Measurements from ENCODE around the gene ADAM19. TPM values are rescaled to one million over a fixed set of nuclear protein-coding genes. Genes with fewer than 3 reads are reported as not detected.

The ADAM19 gene
- total RNA-seq, 1 experiment from 2014 or later, result 0.47 TPM

DNA sequence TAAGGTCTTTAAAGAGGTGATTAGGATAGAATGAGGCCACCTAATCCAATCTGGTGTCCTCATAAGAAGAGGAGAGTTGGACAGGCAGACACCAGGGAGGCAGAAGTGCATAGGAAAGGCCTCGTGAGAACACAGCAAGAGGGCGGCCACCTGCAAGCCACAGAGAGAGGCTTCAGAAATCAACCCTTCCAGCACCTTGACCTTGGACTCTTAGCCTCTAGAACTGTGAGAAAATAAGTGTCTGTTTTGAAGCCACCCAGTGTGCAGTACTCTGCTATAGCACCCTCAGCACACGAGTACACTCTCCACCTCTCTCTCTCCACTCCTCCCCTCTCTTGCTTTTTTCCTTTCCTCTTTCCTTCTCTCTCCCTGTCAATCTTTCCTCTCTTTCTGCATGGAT lies 88.7 kb downstream of the ADAM19 start:
- peaks cover 5% of the 10 kb centered on the region for H3K4me1 Mint-ChIP-seq (ENCODE audit: insufficient read depth, unreplicated experiment)
- no peak overlapping the region for H3K27ac Mint-ChIP-seq (ENCODE audit: low read depth, unreplicated experiment)
- intact Hi-C loops (cut with micrococcal nuclease), result no loop called here
- TF ChIP-seq, protein P1, sequence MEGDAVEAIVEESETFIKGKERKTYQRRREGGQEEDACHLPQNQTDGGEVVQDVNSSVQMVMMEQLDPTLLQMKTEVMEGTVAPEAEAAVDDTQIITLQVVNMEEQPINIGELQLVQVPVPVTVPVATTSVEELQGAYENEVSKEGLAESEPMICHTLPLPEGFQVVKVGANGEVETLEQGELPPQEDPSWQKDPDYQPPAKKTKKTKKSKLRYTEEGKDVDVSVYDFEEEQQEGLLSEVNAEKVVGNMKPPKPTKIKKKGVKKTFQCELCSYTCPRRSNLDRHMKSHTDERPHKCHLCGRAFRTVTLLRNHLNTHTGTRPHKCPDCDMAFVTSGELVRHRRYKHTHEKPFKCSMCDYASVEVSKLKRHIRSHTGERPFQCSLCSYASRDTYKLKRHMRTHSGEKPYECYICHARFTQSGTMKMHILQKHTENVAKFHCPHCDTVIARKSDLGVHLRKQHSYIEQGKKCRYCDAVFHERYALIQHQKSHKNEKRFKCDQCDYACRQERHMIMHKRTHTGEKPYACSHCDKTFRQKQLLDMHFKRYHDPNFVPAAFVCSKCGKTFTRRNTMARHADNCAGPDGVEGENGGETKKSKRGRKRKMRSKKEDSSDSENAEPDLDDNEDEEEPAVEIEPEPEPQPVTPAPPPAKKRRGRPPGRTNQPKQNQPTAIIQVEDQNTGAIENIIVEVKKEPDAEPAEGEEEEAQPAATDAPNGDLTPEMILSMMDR (IDR thresholded peaks at IDR 0.05; ENCODE audit: unreplicated experiment), result no peak
- CTCF ChIA-PET, result interaction anchor here (0.5 to 3.1 kb wide), 3 partner anchors 11 to 62 kb away, joined by 3 to 25 read pairs (median 6); no protein-coding TSS in a partner anchor
- H3K9me3 Mint-ChIP-seq (ENCODE audit: unreplicated experiment), result no peaks in the 10 kb centered on the region
- H3K36me3 Mint-ChIP-seq (ENCODE audit: insufficient read depth, unreplicated experiment), result no peaks in the 10 kb centered on the region
- POLR2A ChIA-PET, result no interaction called here
- H3K27me3 Mint-ChIP-seq (ENCODE audit: insufficient read depth, unreplicated experiment), result no peaks in the 10 kb centered on the region
- no TSS peak for BruUV-seq (replicated peaks)
- no peak overlapping the region for H3K4me3 Mint-ChIP-seq (ENCODE audit: unreplicated experiment)
- DNase-seq (ENCODE audit: unreplicated experiment), result no peak

DNA sequence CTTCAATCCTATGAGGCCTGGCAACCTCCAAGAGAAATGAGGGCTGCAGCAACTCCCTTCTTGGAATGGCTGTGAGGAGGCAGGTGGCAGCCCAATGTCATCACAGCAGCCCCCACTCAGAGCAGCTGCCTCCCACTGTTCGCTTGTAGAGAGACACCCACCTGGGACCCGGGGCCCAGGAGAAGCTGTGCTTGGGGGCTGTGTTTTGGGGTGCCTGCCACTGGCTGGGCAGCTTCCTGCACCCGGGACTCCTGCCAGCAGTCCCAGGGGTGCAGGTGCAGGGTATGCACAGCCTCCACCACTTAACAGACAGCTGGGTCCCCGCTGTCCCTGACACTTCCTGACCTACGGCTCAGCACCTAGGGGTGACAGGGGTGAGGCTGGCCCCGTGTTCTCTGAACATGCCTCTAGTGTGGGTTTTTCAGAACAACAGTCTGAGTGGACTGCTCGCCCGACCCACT lies 89.3 kb downstream of the ADAM19 start:
- DNase-seq (ENCODE audit: unreplicated experiment), result no peak
- no peaks in the 10 kb centered on the region for H3K36me3 Mint-ChIP-seq (ENCODE audit: insufficient read depth, unreplicated experiment)
- H3K4me1 Mint-ChIP-seq (ENCODE audit: insufficient read depth, unreplicated experiment), result peaks cover 5% of the 10 kb centered on the region
- intact Hi-C loops (cut with micrococcal nuclease), result no loop called here
- ChIA-PET POLR2A (no interaction called here), CTCF (interaction anchor here (0.7 to 3.6 kb wide), 7 partner anchors 10 to 233 kb away, joined by 3 to 25 read pairs (median 6); no protein-coding TSS in a partner anchor)
- H3K9me3 Mint-ChIP-seq (ENCODE audit: unreplicated experiment), result no peaks in the 10 kb centered on the region
- BruUV-seq (replicated peaks), result no TSS peak
- no peak overlapping the region for H3K4me3 Mint-ChIP-seq (ENCODE audit: unreplicated experiment)
- no peak overlapping the region for H3K27ac Mint-ChIP-seq (ENCODE audit: low read depth, unreplicated experiment)
- no peaks in the 10 kb centered on the region for H3K27me3 Mint-ChIP-seq (ENCODE audit: insufficient read depth, unreplicated experiment)
- TF ChIP-seq, protein P1 (IDR thresholded peaks at IDR 0.05; ENCODE audit: unreplicated experiment), result no peak

- TF ChIP-seq, protein P1 (IDR thresholded peaks at IDR 0.05; ENCODE audit: unreplicated experiment), result no peak
- POLR2A ChIA-PET, result no interaction called here
- Mint-ChIP-seq H3K4me1 (ENCODE audit: insufficient read depth, unreplicated experiment) (peaks cover 5% of the 10 kb centered on the region), H3K36me3 (ENCODE audit: insufficient read depth, unreplicated experiment) (no peaks in the 10 kb centered on the region), H3K27ac (ENCODE audit: low read depth, unreplicated experiment) (no peak overlapping the region), H3K27me3 (ENCODE audit: insufficient read depth, unreplicated experiment) (no peaks in the 10 kb centered on the region), H3K9me3 (ENCODE audit: unreplicated experiment) (no peaks in the 10 kb centered on the region), H3K4me3 (ENCODE audit: unreplicated experiment) (no peak overlapping the region)
- no TSS peak for BruUV-seq (replicated peaks)
- CTCF ChIA-PET, result interaction anchor here (0.6 to 3.6 kb wide), 14 partner anchors 10 to 1557 kb away, joined by 3 to 25 read pairs (median 6); no protein-coding TSS in a partner anchor
- no peak for DNase-seq (ENCODE audit: unreplicated experiment)
- intact Hi-C loops (cut with micrococcal nuclease), result no loop called here
Observed at GRCh38 chr5:157485811-157486210, 89.8 kb downstream of the ADAM19 start.

DNA sequence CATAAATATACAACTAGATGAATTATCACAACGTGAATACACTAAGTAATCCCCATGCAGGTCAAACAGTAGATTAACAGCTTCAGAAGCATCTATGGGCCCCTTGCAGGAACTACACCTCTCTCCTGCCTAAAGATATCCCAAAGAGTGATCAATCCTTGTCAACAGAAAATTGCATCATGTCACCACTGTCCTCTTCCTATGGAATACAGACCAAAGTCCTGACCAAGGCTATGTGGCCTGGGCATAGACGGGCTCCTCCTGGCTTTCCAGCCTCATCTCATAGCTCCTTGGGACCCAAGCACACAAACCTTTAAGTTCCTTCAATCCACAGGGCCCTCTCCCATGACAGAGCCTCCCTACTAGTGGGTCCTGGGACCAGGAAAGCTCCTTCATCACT lies 90.2 kb downstream of the ADAM19 start:
- no peak for DNase-seq (ENCODE audit: unreplicated experiment)
- no peaks in the 10 kb centered on the region for H3K27me3 Mint-ChIP-seq (ENCODE audit: insufficient read depth, unreplicated experiment)
- H3K27ac Mint-ChIP-seq (ENCODE audit: low read depth, unreplicated experiment), result no peak overlapping the region
- no peak overlapping the region for H3K4me3 Mint-ChIP-seq (ENCODE audit: unreplicated experiment)
- BruUV-seq (replicated peaks), result no TSS peak
- POLR2A ChIA-PET, result no interaction called here
- no peaks in the 10 kb centered on the region for H3K36me3 Mint-ChIP-seq (ENCODE audit: insufficient read depth, unreplicated experiment)
- CTCF ChIA-PET, result interaction anchor here (0.6 to 3.6 kb wide), 20 partner anchors 9 to 1558 kb away, joined by 3 to 25 read pairs (median 5); no protein-coding TSS in a partner anchor
- H3K9me3 Mint-ChIP-seq (ENCODE audit: unreplicated experiment), result no peaks in the 10 kb centered on the region
- intact Hi-C loops (cut with micrococcal nuclease), result no loop called here
- TF ChIP-seq, protein P1 (IDR thresholded peaks at IDR 0.05; ENCODE audit: unreplicated experiment), result no peak
- H3K4me1 Mint-ChIP-seq (ENCODE audit: insufficient read depth, unreplicated experiment), result peaks cover 5% of the 10 kb centered on the region

Data from MCF 10A (cell line).